Uterus (tissue), 4 donors: ENCODE results near the gene PLIN5. TPM values are rescaled to one million over a fixed set of nuclear protein-coding genes. Genes with fewer than 3 reads are reported as not detected.
A peak's percentile ranks its signal among the peaks of the same experiment; 100 is the strongest.

Experiments used
- DNase-seq, 2 donors: peaks; one replicate each; pipeline ENCODE4 v3.0.0-alpha.2; 2019 to 2020
- H3K27ac ChIP-seq, 2 donors: fragments of 200-600 bp; sonication (generic); 1 replicate in 1 of 2; 2 replicates in 1 of 2; pipeline ENCODE4 v1.5.1; 2016 to 2018
- H3K27me3 ChIP-seq, 2 donors: fragments of 200-600 bp; sonication (generic); one replicate each; pipeline ENCODE4 v1.5.1; 2018 to 2019; ENCODE audit warnings: control low read depth in 1 of 2
- H3K36me3 ChIP-seq, 2 donors: fragments of 200-600 bp; sonication (generic); one replicate each; pipeline ENCODE4 v1.5.1; 2019; ENCODE audit warnings: control low read depth in 1 of 2
- H3K4me1 ChIP-seq, 2 donors: fragments of 200-600 bp; sonication (generic); one replicate each; pipeline ENCODE4 v1.5.1; 2018 to 2019; ENCODE audit warnings: control low read depth in 1 of 2
- H3K4me3 ChIP-seq, 2 donors: fragments of 200-600 bp; sonication (generic); 1 replicate in 1 of 2; 2 replicates in 1 of 2; pipeline ENCODE4 v1.5.1; 2018 to 2019; ENCODE audit warnings: mild to moderate bottlenecking in 1 of 2
- H3K9me3 ChIP-seq, 2 donors: fragments of 200-600 bp; sonication (generic); one replicate each; pipeline ENCODE4 v1.5.1; 2019; ENCODE audit warnings: control low read depth in 1 of 2
- CTCF ChIP-seq, 4 experiments: fragments of 200-600 bp in 2 of 4; fragments of 450-650 bp in 2 of 4; sonication (generic) in 2 of 4; IDR thresholded peaks; one replicate each; pipeline ENCODE4 v1.5.1; 2016 to 2019; ENCODE audit warnings: antibody characterized with exemption in 4 of 4, mild to moderate bottlenecking in 2 of 4, moderate library complexity in 1 of 4
- POLR2A ChIP-seq, 2 donors: fragments of 450-650 bp; IDR thresholded peaks; one replicate each; pipeline ENCODE4 v1.6.1; 2016; ENCODE audit warnings: antibody characterized with exemption in 2 of 2, mild to moderate bottlenecking in 1 of 2, moderate library complexity in 1 of 2
- intact Hi-C: fragments of 100-400 bp; cut with DNase I; formaldehyde crosslinking; loops from one replicate; pipeline ENCODE4 v1.15.1; 2023; ENCODE audit warnings: low total_unique reads
- total RNA-seq, 4 donors: library from RNA; depleted of rRNA in 3 of 4; stranded (reverse); fragments of >200 nt in 3 of 4; gene quantifications; one replicate each; pipeline versions ENCODE4 v1.1.0 to v1.2.4, GENCODE V29; 2014 to 2023
- donor health status: DM: yes; HTN: yes; CAD: no.

PLIN5 gene
- total RNA-seq, 4 donors from 2014 or later, result 1.5 to 11.1 (median 3.0) TPM

GRCh38 chr19:4523306-4524110, 11.5 kb downstream of the PLIN5 start:
- Histone ChIP-seq H3K4me1 (peaks cover 0 to 9% of the 10 kb centered on the region in 2 donors), H3K27me3 (no peaks in the 10 kb centered on the region), H3K27ac (no peak overlapping the region), H3K4me3 (no peak overlapping the region), H3K36me3 (no peaks in the 10 kb centered on the region), H3K9me3 (no peaks in the 10 kb centered on the region)
- no peak for TF ChIP-seq POLR2A (IDR thresholded peaks at IDR 0.05)
- peak; percentile 22 to 43 (median 42) for TF ChIP-seq CTCF (IDR thresholded peaks at IDR 0.05)
- intact Hi-C loops, result no loop called here
- no peak for DNase-seq

DNA sequence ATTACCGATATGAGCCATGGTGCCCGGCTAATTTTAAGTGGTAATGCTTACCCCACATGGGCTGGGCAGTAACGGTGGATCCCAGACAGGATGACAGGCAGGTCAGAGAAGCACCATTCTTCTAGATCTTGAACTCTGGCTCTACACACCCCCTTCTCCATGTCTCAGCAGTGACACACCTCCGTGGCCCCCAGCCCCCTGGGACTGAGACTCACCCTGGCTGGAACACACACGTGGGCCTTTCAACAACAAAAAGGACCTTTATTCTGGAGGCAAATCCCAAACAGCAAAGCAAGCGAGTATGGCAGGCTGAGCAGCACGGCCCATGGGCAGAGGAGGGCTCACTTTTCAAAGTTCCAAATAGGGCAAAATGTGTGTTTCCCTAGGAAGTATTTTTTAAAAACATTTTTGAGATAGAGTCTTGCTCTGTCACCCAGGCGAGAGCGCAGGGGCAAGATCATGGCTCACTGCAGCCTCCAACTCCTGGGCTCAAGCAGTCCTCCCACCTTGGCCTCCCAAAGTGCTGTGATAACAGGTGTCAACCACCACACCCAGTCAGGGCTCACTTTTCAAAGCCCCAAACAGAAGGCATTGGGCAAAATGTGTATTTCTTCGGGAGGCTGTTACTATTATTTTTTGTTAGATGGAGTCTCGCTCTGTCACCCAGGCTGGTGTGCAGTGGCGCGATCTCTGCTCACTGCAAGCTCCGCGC, 12.6 kb downstream of the PLIN5 start:
- no peaks in the 10 kb centered on the region for H3K36me3 ChIP-seq
- DNase-seq, result no peak
- TF ChIP-seq CTCF (IDR thresholded peaks at IDR 0.05) (no peak), POLR2A (IDR thresholded peaks at IDR 0.05) (no peak)
- H3K27ac ChIP-seq, result no peak overlapping the region
- intact Hi-C loops, result no loop called here
- H3K4me3 ChIP-seq, result no peak overlapping the region
- H3K9me3 ChIP-seq, result no peaks in the 10 kb centered on the region
- H3K27me3 ChIP-seq, result no peaks in the 10 kb centered on the region
- peaks cover 0 to 14% of the 10 kb centered on the region in 2 donors for H3K4me1 ChIP-seq

- no peaks in the 10 kb centered on the region for H3K9me3 ChIP-seq
- TF ChIP-seq POLR2A (IDR thresholded peaks at IDR 0.05), result no peak
- peaks cover 0 to 14% of the 10 kb centered on the region in 2 donors for H3K4me1 ChIP-seq
- intact Hi-C loops, result no loop called here
- DNase-seq, result no peak
- H3K27me3 ChIP-seq, result no peaks in the 10 kb centered on the region
- H3K27ac ChIP-seq, result no peak overlapping the region
- H3K36me3 ChIP-seq, result no peaks in the 10 kb centered on the region
- H3K4me3 ChIP-seq, result no peak overlapping the region
Measured at GRCh38 chr19:4521888-4522242, 13.2 kb downstream of the PLIN5 start.

GRCh38 chr19:4521170-4521887, 13.7 kb downstream of the PLIN5 start:
- intact Hi-C loops, result no loop called here
- Histone ChIP-seq H3K9me3 (no peaks in the 10 kb centered on the region), H3K4me1 (peaks cover 0 to 14% of the 10 kb centered on the region in 2 donors), H3K36me3 (no peaks in the 10 kb centered on the region), H3K4me3 (no peak overlapping the region), H3K27me3 (no peaks in the 10 kb centered on the region), H3K27ac (peak overlapping the region in 1 of 2 donors; percentile 10)
- no peak for DNase-seq
- TF ChIP-seq POLR2A (IDR thresholded peaks at IDR 0.05) (no peak), CTCF (IDR thresholded peaks at IDR 0.05) (no peak)

- H3K4me3 ChIP-seq, result no peak overlapping the region
Measured at GRCh38 chr19:4519521-4520277, 15.3 kb downstream of the PLIN5 start.

More at GRCh38 chr19:4519521-4520277, 15.3 kb downstream of the PLIN5 start:
- peak overlapping the region; percentile 85 to 92 for H3K27ac ChIP-seq
- no peaks in the 10 kb centered on the region for H3K9me3 ChIP-seq
- peak; percentile 77 to 84 for DNase-seq
- H3K4me1 ChIP-seq, result peaks cover 0 to 14% of the 10 kb centered on the region in 2 donors
- TF ChIP-seq POLR2A (IDR thresholded peaks at IDR 0.05) (no peak), CTCF (IDR thresholded peaks at IDR 0.05) (no peak)
- no peaks in the 10 kb centered on the region for H3K27me3 ChIP-seq
- no peaks in the 10 kb centered on the region for H3K36me3 ChIP-seq
- intact Hi-C loops, result no loop called here
